CD4-positive, alpha-beta memory T cell (primary cell): ENCODE results near the gene CGN. TPM values are rescaled to one million over a fixed set of nuclear protein-coding genes. Genes with fewer than 3 reads are reported as not detected.
A peak's percentile ranks its signal among the peaks of the same experiment; 100 is the strongest.
"Not testable (repeated sequence)": the region's sequence is repeated elsewhere in the genome, so short reads cannot be mapped to it uniquely, and the experiment has no call there.

ENCODE experiments used
- CTCF ChIA-PET: fragments of 350-600 bp; sonication (Branson Sonifier 250); formaldehyde crosslinking; loops from one replicate; lab custom pipeline; 2021; ENCODE audit warnings: inconsistent platforms; ENCODE audit not compliant: partially characterized antibody; lab: Charles Lee
- POLR2A ChIA-PET: fragments of 350-600 bp; sonication (Branson Sonifier 250); formaldehyde crosslinking; loops from one replicate; lab custom pipeline; 2021; ENCODE audit not compliant: partially characterized antibody; lab: Charles Lee
- DNase-seq, 5 donors: peaks; one replicate each; pipeline versions ENCODE4 v3.0.0 to v3.0.0-alpha.2; 2020 to 2022; ENCODE audit warnings: mixed read lengths in 1 of 5
- H3K27ac ChIP-seq: one replicate; pipeline ENCODE4 v1.7.0; 2013; ENCODE audit warnings: low read depth, low read length
- H3K27me3 ChIP-seq: 2 replicates; pipeline ENCODE4 v1.7.0; 2013; ENCODE audit warnings: mild to moderate bottlenecking, low read length, moderate library complexity; ENCODE audit not compliant: insufficient read depth
- H3K36me3 ChIP-seq: 2 replicates; pipeline ENCODE4 v1.7.0; 2013; ENCODE audit warnings: mild to moderate bottlenecking, low read length, moderate library complexity; ENCODE audit not compliant: insufficient read depth
- H3K4me1 ChIP-seq: 2 replicates; pipeline ENCODE4 v1.7.0; 2013; ENCODE audit warnings: mild to moderate bottlenecking, low read length, moderate library complexity; ENCODE audit not compliant: insufficient read depth
- H3K4me3 ChIP-seq, 2 donors: one replicate each; pipeline ENCODE4 v1.7.0; 2013; ENCODE audit warnings: low read length in 2 of 2, mild to moderate bottlenecking in 1 of 2
- H3K9me3 ChIP-seq, 2 donors: one replicate each; pipeline ENCODE4 v1.7.0; 2013; ENCODE audit warnings: low read length in 2 of 2, control low read depth in 1 of 2; ENCODE audit not compliant: control insufficient read depth in 1 of 2
- H3K27ac Mint-ChIP-seq, 7 donors: one replicate each; pipeline ENCODE4 v1.8.0; 2020 to 2021; ENCODE audit warnings: mixed read lengths in 7 of 7, mild to moderate bottlenecking in 6 of 7, inconsistent platforms in 3 of 7, moderate library complexity in 3 of 7
- H3K27me3 Mint-ChIP-seq, 2 donors: one replicate each; pipeline ENCODE4 v1.8.0; 2020 to 2021; ENCODE audit warnings: mixed read lengths in 2 of 2
- H3K36me3 Mint-ChIP-seq, 2 donors: one replicate each; pipeline ENCODE4 v1.8.0; 2020 to 2021; ENCODE audit warnings: mixed read lengths in 2 of 2, inconsistent platforms in 1 of 2, mild to moderate bottlenecking in 1 of 2
- H3K4me1 Mint-ChIP-seq, 4 donors: one replicate each; pipeline ENCODE4 v1.8.0; 2020 to 2021; ENCODE audit warnings: mixed read lengths in 4 of 4, mild to moderate bottlenecking in 1 of 4
- H3K4me3 Mint-ChIP-seq, 8 donors: one replicate each; pipeline ENCODE4 v1.8.0; 2020 to 2021; ENCODE audit warnings: mixed read lengths in 8 of 8, mild to moderate bottlenecking in 7 of 8, moderate library complexity in 6 of 8, inconsistent platforms in 3 of 8
- H3K9me3 Mint-ChIP-seq, 8 donors: one replicate each; pipeline ENCODE4 v1.8.0; 2020 to 2021; ENCODE audit warnings: mixed read lengths in 8 of 8, mild to moderate bottlenecking in 5 of 8, inconsistent platforms in 3 of 8, moderate library complexity in 1 of 8
- intact Hi-C: fragments of 100-400 bp; cut with micrococcal nuclease; formaldehyde crosslinking; loops from one replicate; pipeline ENCODE4 v1.15.1; 2023
- polyA plus RNA-seq, 2 donors: library from polyadenylated mRNA; unstranded; fragments of 300-500 nt; fragmentation: Illumina TruSeq; gene quantifications; one replicate each; pipeline ENCODE4 v1.2.3, GENCODE V29; 2021
- total RNA-seq, 2 experiments: library from RNA; stranded (reverse); gene quantifications; one replicate each; pipeline ENCODE4 v1.2.3, GENCODE V29; 2021

CGN gene
- total and polyA plus RNA-seq, 4 experiments from 2014 or later = 0.81 to 1.4 (median 1.0) TPM; not detected in 1

DNA sequence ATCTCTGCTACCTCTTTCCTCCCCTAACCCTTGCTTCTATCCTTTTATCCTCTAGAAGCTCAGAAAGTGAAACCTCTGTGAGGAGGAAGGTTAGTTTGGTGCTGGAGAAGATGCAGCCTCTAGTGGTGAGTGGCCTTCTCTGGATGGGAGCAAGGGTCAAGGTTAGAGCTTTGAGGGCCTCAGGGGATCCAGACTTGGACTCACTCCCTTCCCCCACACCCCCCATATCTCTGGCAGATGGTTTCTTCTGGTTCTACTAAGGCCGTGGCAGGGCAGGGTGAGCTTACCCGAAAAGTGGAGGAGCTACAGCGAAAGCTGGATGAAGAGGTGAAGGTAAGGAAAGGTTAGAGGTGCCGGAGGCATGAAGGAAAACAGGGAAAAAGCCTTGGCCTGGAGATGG lies 9.2 kb downstream of the CGN start:
- Mint-ChIP-seq H3K4me3 (no peak overlapping the region), H3K27ac (peak overlapping the region in 2 of 7 donors; percentile 20 to 37), H3K9me3 (no peaks in the 10 kb centered on the region), H3K4me1 (no peaks in the 10 kb centered on the region), H3K36me3 (no peaks in the 10 kb centered on the region), H3K27me3 (no peaks in the 10 kb centered on the region)
- ChIA-PET POLR2A (no interaction called here), CTCF (interaction anchor here (1.0 to 1.6 kb wide), 4 partner anchors 9 to 88 kb away, joined by 3 to 4 read pairs (median 3); no protein-coding TSS in a partner anchor)
- DNase-seq = no peak
- no peak overlapping the region for H3K27ac ChIP-seq
- H3K4me1 ChIP-seq = no peaks in the 10 kb centered on the region
- intact Hi-C loops = no loop called here
- no peaks in the 10 kb centered on the region for H3K27me3 ChIP-seq
- H3K36me3 ChIP-seq = no peaks in the 10 kb centered on the region
- no peak overlapping the region for H3K4me3 ChIP-seq
- no peaks in the 10 kb centered on the region for H3K9me3 ChIP-seq

DNA sequence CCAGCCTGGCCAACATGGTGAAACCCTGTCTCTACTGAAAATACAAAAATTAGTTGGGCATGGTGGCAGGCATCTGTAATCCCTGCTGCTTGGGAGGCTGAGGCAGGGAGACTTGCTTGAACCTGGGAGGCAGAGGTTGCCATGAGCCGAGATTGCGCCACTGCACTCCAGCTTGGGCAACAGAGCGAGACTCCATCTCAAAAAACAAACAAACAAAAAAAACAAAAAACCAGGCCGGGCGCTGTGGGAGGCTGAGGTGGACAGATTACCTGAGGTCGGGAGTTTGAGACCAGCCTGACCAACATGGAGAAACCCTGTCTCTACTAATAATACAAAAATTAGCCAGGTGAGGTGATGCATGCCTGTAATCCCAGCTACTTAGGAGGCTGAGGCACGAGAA lies 11.2 kb downstream of the CGN start:
- H3K27ac ChIP-seq, H3K4me1 Mint-ChIP-seq, H3K9me3 ChIP-seq, H3K9me3 Mint-ChIP-seq, H3K27ac Mint-ChIP-seq, H3K4me3 ChIP-seq, H3K27me3 Mint-ChIP-seq, H3K4me1 ChIP-seq, DNase-seq, H3K36me3 ChIP-seq, H3K27me3 ChIP-seq, intact Hi-C loops, H3K4me3 Mint-ChIP-seq, H3K36me3 Mint-ChIP-seq: not testable (repeated sequence)
- POLR2A ChIA-PET = interaction anchor here (1.0 kb wide), 1 partner anchor 11 kb away, joined by 4 read pairs; the partner anchor contains the start of gene CGN
- CTCF ChIA-PET = interaction anchor here (1.8 to 2.3 kb wide), 2 partner anchors 11 to 13 kb away, joined by 4 to 5 read pairs; partner anchors contain the start of gene CGN

DNA sequence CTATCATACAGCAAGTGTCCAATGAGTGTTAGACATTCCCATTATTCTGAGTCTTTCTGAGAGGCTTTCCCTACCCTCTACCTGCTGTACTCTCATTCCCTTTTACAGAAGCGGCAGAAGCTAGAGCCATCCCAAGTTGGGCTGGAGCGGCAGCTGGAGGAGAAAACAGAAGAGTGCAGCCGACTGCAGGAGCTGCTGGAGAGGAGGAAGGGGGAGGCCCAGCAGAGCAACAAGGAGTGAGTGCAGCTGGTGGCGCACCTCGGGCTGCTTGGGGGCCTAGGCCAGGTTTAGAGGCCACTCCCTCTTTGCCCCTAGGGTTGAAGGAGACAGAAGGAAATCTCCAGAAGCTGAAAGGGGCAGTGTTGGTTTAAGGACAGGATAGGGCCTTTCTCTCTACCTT lies 12.1 kb downstream of the CGN start:
- Histone ChIP-seq H3K27ac (no peak overlapping the region), H3K36me3 (no peaks in the 10 kb centered on the region), H3K4me3 (no peak overlapping the region), H3K9me3 (no peaks in the 10 kb centered on the region), H3K27me3 (no peaks in the 10 kb centered on the region), H3K4me1 (no peaks in the 10 kb centered on the region)
- Mint-ChIP-seq H3K4me1 (no peaks in the 10 kb centered on the region), H3K36me3 (no peaks in the 10 kb centered on the region), H3K4me3 (no peak overlapping the region), H3K27me3 (no peaks in the 10 kb centered on the region), H3K27ac (no peak overlapping the region), H3K9me3 (no peaks in the 10 kb centered on the region)
- POLR2A ChIA-PET = interaction anchor here (1.0 kb wide), 1 partner anchor 12 kb away, joined by 4 read pairs; the partner anchor contains the start of gene CGN
- DNase-seq = no peak
- CTCF ChIA-PET = interaction anchor here (1.2 to 2.3 kb wide), 5 partner anchors 10 to 79 kb away, joined by 3 to 5 read pairs (median 4); partner anchors contain the start of gene CGN
- intact Hi-C loops = no loop called here

DNA sequence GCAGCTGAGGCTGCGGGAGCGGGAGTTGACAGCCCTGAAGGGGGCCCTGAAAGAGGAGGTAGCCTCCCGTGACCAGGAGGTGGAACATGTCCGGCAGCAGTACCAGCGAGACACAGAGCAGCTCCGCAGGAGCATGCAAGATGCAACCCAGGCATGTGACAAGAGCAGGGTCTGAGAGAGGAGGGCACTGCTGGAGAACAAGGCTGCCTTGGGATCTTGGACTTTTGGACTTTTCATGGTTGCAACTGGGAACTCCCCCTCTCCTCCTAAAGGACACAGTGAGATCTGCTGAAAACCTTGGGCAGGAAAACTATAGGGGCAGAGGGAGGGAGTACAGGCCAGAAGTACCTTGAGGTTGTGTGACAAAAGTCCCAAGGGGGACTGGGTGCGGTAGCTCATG lies 13.5 kb downstream of the CGN start:
- no peaks in the 10 kb centered on the region for H3K36me3 Mint-ChIP-seq
- Histone ChIP-seq H3K27me3 (no peaks in the 10 kb centered on the region), H3K27ac (no peak overlapping the region), H3K4me1 (no peaks in the 10 kb centered on the region), H3K9me3 (no peaks in the 10 kb centered on the region), H3K36me3 (no peaks in the 10 kb centered on the region), H3K4me3 (no peak overlapping the region)
- no peaks in the 10 kb centered on the region for H3K4me1 Mint-ChIP-seq
- ChIA-PET POLR2A (no interaction called here), CTCF (interaction anchor here (1.5 kb wide), 1 partner anchor 81 kb away, joined by 5 read pairs; no protein-coding TSS in a partner anchor)
- H3K27ac Mint-ChIP-seq = no peak overlapping the region
- no peak overlapping the region for H3K4me3 Mint-ChIP-seq
- intact Hi-C loops = no loop called here
- no peaks in the 10 kb centered on the region for H3K9me3 Mint-ChIP-seq
- H3K27me3 Mint-ChIP-seq = no peaks in the 10 kb centered on the region
- DNase-seq = no peak

DNA sequence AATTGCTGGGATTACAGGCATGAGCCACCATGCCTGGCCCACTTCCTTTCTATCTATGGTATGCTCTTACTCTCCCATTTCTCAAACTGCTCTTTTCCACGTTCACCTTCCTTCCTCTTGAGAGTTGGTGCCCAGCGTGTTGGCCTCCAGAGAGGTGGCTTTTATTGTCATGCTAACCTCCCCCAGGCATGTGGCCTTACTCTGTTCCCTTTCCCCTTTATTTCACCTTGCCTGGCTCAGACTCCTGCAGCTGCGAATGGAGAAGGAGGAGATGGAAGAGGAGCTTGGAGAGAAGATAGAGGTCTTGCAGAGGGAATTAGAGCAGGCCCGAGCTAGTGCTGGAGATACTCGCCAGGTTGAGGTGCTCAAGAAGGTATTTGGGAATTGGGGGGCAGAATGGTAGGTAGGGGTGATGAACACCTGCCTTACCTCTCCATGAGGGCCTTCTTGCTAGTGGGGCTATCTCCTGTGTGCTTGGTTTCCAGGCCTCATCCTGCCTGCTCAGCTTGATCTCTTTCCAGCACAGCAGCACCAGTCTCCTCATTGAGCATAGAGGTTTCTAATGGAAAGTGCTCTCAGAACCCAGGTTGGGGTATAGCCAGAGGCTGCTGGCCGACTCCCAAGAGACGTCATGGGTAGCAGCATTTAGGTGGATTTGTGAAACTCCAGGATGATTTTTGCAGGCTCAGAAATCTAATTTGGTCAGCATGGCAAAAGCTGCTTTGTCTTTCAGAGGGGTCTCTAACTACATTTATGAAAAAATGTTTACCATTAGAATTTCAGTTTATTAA lies 15.7 kb downstream of the CGN start:
- H3K4me1 ChIP-seq = no peaks in the 10 kb centered on the region
- no peaks in the 10 kb centered on the region for H3K9me3 ChIP-seq
- POLR2A ChIA-PET = no interaction called here
- H3K36me3 ChIP-seq = no peaks in the 10 kb centered on the region
- DNase-seq = no peak
- Mint-ChIP-seq H3K4me1 (no peaks in the 10 kb centered on the region), H3K4me3 (no peak overlapping the region), H3K9me3 (no peaks in the 10 kb centered on the region), H3K27me3 (peaks cover 0 to 3% of the 10 kb centered on the region in 2 donors), H3K36me3 (no peaks in the 10 kb centered on the region), H3K27ac (peak overlapping the region in 1 of 7 donors; percentile 41)
- H3K27me3 ChIP-seq = no peaks in the 10 kb centered on the region
- no peak overlapping the region for H3K4me3 ChIP-seq
- intact Hi-C loops = no loop called here
- CTCF ChIA-PET = interaction anchor here (1.3 kb wide), 1 partner anchor 67 kb away, joined by 3 read pairs; no protein-coding TSS in a partner anchor
- no peak overlapping the region for H3K27ac ChIP-seq

DNA sequence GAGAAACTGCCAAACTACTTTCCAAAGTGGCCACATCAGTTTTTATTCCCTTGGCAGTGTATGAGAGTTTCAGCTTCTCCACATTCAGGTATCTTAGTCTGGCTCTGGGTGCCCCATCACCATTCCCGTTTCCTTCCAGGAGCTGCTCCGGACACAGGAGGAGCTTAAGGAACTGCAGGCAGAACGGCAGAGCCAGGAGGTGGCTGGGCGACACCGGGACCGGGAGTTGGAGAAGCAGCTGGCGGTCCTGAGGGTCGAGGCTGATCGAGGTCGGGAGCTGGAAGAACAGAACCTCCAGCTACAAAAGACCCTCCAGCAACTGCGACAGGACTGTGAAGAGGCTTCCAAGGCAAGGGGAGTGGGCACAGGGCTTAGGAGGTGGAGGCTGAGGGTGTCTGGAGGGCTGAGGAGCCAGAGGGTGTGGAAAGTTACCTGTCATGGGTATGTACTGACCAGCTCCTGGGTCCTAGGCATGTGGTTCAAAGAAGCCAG lies 18.1 kb downstream of the CGN start:
- H3K9me3 ChIP-seq = no peaks in the 10 kb centered on the region
- no peak overlapping the region for H3K4me3 ChIP-seq
- no peaks in the 10 kb centered on the region for H3K4me1 ChIP-seq
- Mint-ChIP-seq H3K27ac (no peak overlapping the region), H3K36me3 (no peaks in the 10 kb centered on the region), H3K4me3 (no peak overlapping the region), H3K27me3 (peaks cover 0 to 3% of the 10 kb centered on the region in 2 donors), H3K9me3 (no peaks in the 10 kb centered on the region), H3K4me1 (no peaks in the 10 kb centered on the region)
- no peak overlapping the region for H3K27ac ChIP-seq
- intact Hi-C loops = no loop called here
- POLR2A ChIA-PET = no interaction called here
- no peaks in the 10 kb centered on the region for H3K36me3 ChIP-seq
- no peak for DNase-seq
- H3K27me3 ChIP-seq = no peaks in the 10 kb centered on the region
- CTCF ChIA-PET = interaction anchor here (1.1 kb wide), 1 partner anchor 9 kb away, joined by 4 read pairs; no protein-coding TSS in a partner anchor

DNA sequence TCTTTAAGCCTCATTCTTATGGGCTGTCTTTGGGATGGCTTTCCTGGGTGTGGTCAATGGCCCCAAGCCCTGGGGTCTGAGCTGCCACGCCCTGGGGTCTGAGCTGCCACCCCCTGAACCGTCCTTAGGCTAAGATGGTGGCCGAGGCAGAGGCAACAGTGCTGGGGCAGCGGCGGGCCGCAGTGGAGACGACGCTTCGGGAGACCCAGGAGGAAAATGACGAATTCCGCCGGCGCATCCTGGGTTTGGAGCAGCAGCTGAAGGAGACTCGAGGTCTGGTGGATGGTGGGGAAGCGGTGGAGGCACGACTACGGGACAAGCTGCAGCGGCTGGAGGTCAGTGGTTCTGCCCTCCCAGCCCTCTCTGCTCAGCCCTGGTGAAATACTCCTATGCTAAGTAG lies 18.6 kb downstream of the CGN start:
- Mint-ChIP-seq H3K4me1 (no peaks in the 10 kb centered on the region), H3K27ac (no peak overlapping the region), H3K9me3 (no peaks in the 10 kb centered on the region), H3K27me3 (peaks cover 2 to 3% of the 10 kb centered on the region in 2 donors), H3K4me3 (no peak overlapping the region), H3K36me3 (no peaks in the 10 kb centered on the region)
- CTCF ChIA-PET = interaction anchor here (1.1 kb wide), 1 partner anchor 9 kb away, joined by 4 read pairs; no protein-coding TSS in a partner anchor
- POLR2A ChIA-PET = no interaction called here
- no peak overlapping the region for H3K27ac ChIP-seq
- H3K4me3 ChIP-seq = no peak overlapping the region
- DNase-seq = no peak
- no peaks in the 10 kb centered on the region for H3K4me1 ChIP-seq
- no peaks in the 10 kb centered on the region for H3K9me3 ChIP-seq
- no peaks in the 10 kb centered on the region for H3K36me3 ChIP-seq
- H3K27me3 ChIP-seq = no peaks in the 10 kb centered on the region
- intact Hi-C loops = no loop called here
